ENCODE measurements around the gene LDB2.

DNA sequence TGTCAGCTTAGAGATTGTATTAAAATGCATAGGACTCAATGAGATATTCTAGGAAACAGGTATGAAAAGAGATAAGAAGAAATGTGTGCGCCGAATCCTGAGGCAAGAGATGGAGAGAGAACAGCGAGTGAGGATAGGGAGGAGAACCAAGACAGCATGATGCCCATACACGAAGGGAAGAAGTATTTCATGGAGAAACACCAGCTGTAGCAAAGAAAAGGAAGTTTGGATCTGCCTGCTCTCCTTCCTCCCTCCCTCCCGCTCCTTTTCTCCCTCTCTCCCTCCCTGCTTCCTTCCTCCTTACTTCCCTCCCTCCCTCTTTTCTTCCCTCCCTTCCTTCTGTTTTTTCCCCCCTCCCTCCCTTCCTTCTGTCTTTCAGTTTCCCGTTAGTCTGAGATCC lies 353.6 kb downstream of the LDB2 start:
- TF ChIP-seq, protein P1, sequence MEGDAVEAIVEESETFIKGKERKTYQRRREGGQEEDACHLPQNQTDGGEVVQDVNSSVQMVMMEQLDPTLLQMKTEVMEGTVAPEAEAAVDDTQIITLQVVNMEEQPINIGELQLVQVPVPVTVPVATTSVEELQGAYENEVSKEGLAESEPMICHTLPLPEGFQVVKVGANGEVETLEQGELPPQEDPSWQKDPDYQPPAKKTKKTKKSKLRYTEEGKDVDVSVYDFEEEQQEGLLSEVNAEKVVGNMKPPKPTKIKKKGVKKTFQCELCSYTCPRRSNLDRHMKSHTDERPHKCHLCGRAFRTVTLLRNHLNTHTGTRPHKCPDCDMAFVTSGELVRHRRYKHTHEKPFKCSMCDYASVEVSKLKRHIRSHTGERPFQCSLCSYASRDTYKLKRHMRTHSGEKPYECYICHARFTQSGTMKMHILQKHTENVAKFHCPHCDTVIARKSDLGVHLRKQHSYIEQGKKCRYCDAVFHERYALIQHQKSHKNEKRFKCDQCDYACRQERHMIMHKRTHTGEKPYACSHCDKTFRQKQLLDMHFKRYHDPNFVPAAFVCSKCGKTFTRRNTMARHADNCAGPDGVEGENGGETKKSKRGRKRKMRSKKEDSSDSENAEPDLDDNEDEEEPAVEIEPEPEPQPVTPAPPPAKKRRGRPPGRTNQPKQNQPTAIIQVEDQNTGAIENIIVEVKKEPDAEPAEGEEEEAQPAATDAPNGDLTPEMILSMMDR (IDR thresholded peaks at IDR 0.05) = no peak
- no peak for TF ChIP-seq POLR2A (IDR thresholded peaks at IDR 0.05)

Measured in heart left ventricle (tissue), 13 donors.